SK-N-MC (cell line): Measurements from ENCODE around the gene DMRT1.

Experiments used
- EZH2 ChIP-seq: fragments of 200-600 bp; sonication (generic); IDR thresholded peaks from one replicate; pipeline ENCODE4 v1.6.1; 2017; ENCODE audit warnings: antibody characterized with exemption
- FOXP2 ChIP-seq: optimal IDR thresholded peaks from 2 replicates; pipeline ENCODE3; 2011; ENCODE audit warnings: mild to moderate bottlenecking, moderate library complexity; ENCODE audit not compliant: insufficient read depth; ENCODE audit errors: extremely low read length, control extremely low read depth
- POLR2AphosphoS5 ChIP-seq: IDR thresholded peaks from 2 replicates; pipeline ENCODE4 v1.6.1; 2012; ENCODE audit warnings: mild to moderate bottlenecking, low read depth, low read length, borderline replicate concordance

- TF ChIP-seq EZH2 (no peak), POLR2AphosphoS5 (no peak), FOXP2 (no peak)
Measured at GRCh38 chr9:811106-811531, 30.4 kb upstream of the DMRT1 start.
